ENCODE data around the gene TMEM150B.
A peak's percentile ranks its signal among the peaks of the same experiment; 100 is the strongest.
"Not testable (repeated sequence)": the region's sequence is repeated elsewhere in the genome, so short reads cannot be mapped to it uniquely, and the experiment has no call there.

The TMEM150B gene

DNA sequence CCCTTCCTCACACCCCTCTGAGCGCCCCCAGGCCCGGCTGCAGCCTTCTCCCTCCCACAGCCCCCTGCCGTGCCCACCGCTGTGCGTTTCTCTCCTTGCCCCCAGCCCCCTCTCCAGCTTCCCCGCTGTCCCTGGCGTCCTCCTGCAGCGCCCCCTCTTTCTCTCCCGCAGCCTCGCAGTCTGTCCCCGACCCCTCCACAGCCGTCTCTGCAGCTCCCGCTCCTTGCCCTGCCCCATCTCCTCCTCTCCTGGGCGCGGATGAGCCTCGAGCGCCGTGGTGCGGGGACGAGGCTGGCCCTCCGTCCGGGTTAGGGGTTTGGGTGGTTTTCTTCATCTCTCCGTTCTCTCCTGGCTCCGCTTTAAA, 15.6 kb upstream of the TMEM150B start:
- peak overlapping the region; percentile 92 for H3K4me3 ChIP-seq (ENCODE audit: low read length)
- peaks cover 10% of the 10 kb centered on the region for H3K36me3 ChIP-seq (ENCODE audit: control insufficient read depth, insufficient read depth, low read length)
- H3K27me3 ChIP-seq (ENCODE audit: control insufficient read depth, insufficient read depth, low read length): no peaks in the 10 kb centered on the region
- H3K4me1 ChIP-seq (ENCODE audit: control insufficient read depth, insufficient read depth, low read length): peaks cover 2% of the 10 kb centered on the region
- H3K27ac ChIP-seq (ENCODE audit: low read depth, low read length): no peak overlapping the region
- H3K9ac ChIP-seq (ENCODE audit: low read length): peak overlapping the region; percentile 96

DNA sequence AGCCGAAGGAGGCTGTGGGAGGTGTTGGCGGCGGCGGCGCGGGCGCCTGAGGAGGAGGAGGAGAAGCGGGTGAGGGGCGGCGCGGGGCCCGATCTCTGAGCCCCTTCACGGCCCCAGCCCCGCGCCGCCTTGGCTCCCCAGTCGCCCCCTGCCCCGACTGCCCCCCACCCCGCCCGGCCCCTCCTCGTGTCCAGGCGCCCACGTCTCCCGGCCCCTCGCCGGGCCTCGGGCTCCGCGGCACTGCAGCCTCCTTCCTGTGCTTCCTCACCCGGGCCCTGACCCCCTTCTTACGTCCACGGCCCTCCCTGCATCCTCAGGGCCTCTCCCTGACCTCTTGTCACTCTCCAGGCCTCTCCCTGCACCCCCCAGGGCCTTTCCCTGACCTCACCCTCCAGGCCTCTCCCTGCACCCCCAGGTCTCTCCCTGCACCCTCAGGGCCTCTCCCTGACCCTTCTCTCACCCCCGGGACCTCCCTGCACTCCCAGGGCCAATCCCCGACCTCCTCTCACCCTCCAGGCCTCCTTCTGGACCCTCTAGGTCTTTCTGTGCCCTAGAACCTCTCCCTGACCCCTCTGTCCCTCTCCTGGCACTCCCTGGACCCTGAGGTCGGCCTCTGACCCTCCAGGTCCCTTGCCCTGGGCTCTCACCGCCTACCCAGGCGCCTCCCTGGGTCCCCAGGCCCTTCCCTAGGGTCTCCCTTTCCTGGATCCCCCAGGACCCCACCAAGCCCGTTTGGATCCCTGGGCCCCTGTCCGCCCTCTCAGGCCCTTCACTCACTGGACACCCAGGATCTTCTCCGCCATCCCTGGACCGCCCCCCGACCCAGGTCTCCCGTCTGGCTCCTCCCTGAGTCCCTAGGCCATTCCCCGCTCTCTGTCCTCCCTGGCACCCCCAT, 15.0 kb upstream of the TMEM150B start:
- no peaks in the 10 kb centered on the region for H3K27me3 ChIP-seq (ENCODE audit: control insufficient read depth, insufficient read depth, low read length)
- peak overlapping the region; percentile 96 for H3K9ac ChIP-seq (ENCODE audit: low read length)
- H3K4me3 ChIP-seq (ENCODE audit: low read length): peak overlapping the region; percentile 92
- peaks cover 2% of the 10 kb centered on the region for H3K4me1 ChIP-seq (ENCODE audit: control insufficient read depth, insufficient read depth, low read length)
- peak overlapping the region; percentile 84 for H3K27ac ChIP-seq (ENCODE audit: low read depth, low read length)
- peaks cover 10% of the 10 kb centered on the region for H3K36me3 ChIP-seq (ENCODE audit: control insufficient read depth, insufficient read depth, low read length)

DNA sequence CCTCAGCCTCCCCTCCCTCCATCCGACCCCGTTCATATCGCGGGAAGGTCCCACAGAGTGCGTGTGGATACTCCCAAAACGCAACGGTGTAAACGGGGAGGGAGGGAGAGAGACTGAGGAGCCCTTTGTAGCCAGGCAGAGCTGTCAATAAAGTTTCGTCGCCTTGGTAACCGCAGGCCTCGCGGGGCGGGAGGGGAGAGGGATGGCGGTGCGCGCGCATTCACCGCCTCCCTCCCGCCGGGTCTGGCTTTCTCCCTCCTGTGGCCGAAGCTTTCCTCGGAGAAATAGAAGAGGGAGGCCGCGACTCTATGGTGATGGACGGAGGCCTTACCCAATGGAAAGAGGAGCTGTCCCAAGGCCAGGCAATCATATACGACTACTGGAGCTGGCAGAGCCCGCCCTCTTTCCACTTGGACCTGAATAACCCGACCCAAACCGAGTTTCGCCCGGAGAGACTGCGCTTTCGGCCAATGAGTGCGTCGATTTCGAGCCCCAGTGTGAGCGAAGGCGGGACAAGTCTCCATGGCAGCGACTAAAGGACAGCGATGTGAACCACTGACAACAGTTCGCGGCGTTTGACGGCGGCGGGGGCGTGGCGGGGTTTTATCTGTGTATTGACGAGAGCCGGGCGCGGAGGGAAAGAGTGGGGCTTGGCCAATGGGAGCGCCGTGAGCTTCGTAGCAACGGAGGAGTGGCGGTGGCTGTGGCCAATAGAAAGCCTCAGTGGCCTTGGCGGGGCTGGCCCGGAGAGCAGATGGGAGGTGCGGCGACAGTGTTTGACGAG, 14.2 kb upstream of the TMEM150B start, which contains the start of gene KMT5C:
Gene KMT5C (plus strand): TSS at position 772 of the 784 bp plus-strand sequence. CDS start 2,061 bp downstream, outside the sequence.
- peak within 1 kb of the TSS; percentile 92 for H3K4me3 ChIP-seq (ENCODE audit: low read length)
- H3K27me3 ChIP-seq (ENCODE audit: control insufficient read depth, insufficient read depth, low read length): no peaks in the 10 kb centered on the region
- H3K27ac ChIP-seq (ENCODE audit: low read depth, low read length): peak within 1 kb of the TSS; percentile 95
- peak within 1 kb of the TSS; percentile 96 for H3K9ac ChIP-seq (ENCODE audit: low read length)
- H3K36me3 ChIP-seq (ENCODE audit: control insufficient read depth, insufficient read depth, low read length): peaks cover 10% of the 10 kb centered on the region
- H3K4me1 ChIP-seq (ENCODE audit: control insufficient read depth, insufficient read depth, low read length): peaks cover 2% of the 10 kb centered on the region

- no peaks in the 10 kb centered on the region for H3K36me3 ChIP-seq (ENCODE audit: control insufficient read depth, insufficient read depth, low read length)
- no peaks in the 10 kb centered on the region for H3K27me3 ChIP-seq (ENCODE audit: control insufficient read depth, insufficient read depth, low read length)
- H3K4me1 ChIP-seq (ENCODE audit: control insufficient read depth, insufficient read depth, low read length): peaks cover 2% of the 10 kb centered on the region
- no peak overlapping the region for H3K9ac ChIP-seq (ENCODE audit: low read length)
- H3K4me3 ChIP-seq (ENCODE audit: low read length): no peak overlapping the region
- no peak overlapping the region for H3K27ac ChIP-seq (ENCODE audit: low read depth, low read length)
Measured at GRCh38 chr19:55336101-55336500, 11.0 kb upstream of the TMEM150B start.

- H3K4me3 ChIP-seq (ENCODE audit: low read length): no peak overlapping the region
- H3K27ac ChIP-seq (ENCODE audit: low read depth, low read length): no peak overlapping the region
- H3K9ac ChIP-seq (ENCODE audit: low read length): no peak overlapping the region
- no peaks in the 10 kb centered on the region for H3K36me3 ChIP-seq (ENCODE audit: control insufficient read depth, insufficient read depth, low read length)
- H3K4me1 ChIP-seq (ENCODE audit: control insufficient read depth, insufficient read depth, low read length): peaks cover 2% of the 10 kb centered on the region
- H3K27me3 ChIP-seq (ENCODE audit: control insufficient read depth, insufficient read depth, low read length): no peaks in the 10 kb centered on the region
Measured at GRCh38 chr19:55333870-55334269, 8.7 kb upstream of the TMEM150B start.

DNA sequence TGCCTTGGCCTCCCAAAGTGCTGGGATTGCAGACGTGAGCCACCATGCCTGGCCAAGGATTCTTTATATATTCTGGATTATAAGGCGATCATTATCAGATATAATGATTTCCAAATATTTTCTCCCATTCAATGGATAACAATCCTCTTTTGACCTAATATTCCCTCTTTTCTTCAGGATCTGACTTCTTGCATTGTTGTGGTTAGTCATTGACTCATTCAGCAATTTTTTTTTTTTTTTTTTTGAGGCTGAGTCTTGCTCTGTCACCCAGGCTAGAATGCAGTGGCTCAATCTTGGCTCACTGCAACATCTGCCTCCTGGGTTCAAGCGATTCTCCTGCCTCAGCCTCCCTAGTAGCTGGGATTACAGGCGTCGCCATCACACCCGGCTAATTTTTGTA, 4.7 kb upstream of the TMEM150B start:
- not testable (repeated sequence) for H3K4me3 ChIP-seq (ENCODE audit: low read length)

GRCh38 chr19:55328774-55329318, 3.7 kb upstream of the TMEM150B start:
- H3K9ac ChIP-seq (ENCODE audit: low read length); H3K27me3 ChIP-seq (ENCODE audit: control insufficient read depth, insufficient read depth, low read length): not testable (repeated sequence)

More for the DNA sequence above, 4.7 kb upstream of the TMEM150B start:
- H3K27ac ChIP-seq (ENCODE audit: low read depth, low read length); H3K36me3 ChIP-seq (ENCODE audit: control insufficient read depth, insufficient read depth, low read length); H3K9ac ChIP-seq (ENCODE audit: low read length); H3K27me3 ChIP-seq (ENCODE audit: control insufficient read depth, insufficient read depth, low read length); H3K4me1 ChIP-seq (ENCODE audit: control insufficient read depth, insufficient read depth, low read length): not testable (repeated sequence)

DNA sequence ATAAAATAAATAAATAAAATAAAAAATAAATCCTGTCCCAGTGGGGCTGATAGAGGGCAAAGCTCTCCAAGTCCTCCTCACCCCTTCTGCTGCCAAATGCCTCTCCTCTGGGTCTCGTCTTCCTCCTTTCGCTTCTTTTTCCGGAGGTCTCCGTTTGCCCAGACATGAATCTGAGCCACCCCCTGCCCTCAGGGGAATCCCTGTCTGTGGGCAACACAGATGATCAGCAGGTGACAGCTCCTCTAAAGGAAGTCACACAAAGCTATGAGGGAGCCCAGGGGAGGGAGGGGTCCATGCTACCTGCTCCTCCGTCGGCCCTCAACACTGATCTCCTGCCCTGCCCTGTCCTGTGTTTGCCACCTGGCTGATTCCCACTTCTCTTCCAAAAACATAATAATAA, 479 bp downstream of the TMEM150B start:
- H3K27me3 ChIP-seq (ENCODE audit: control insufficient read depth, insufficient read depth, low read length): peaks cover 4% of the 10 kb centered on the region
- H3K4me1 ChIP-seq (ENCODE audit: control insufficient read depth, insufficient read depth, low read length): no peaks in the 10 kb centered on the region
- H3K27ac ChIP-seq (ENCODE audit: low read depth, low read length): no peak overlapping the region
- H3K9ac ChIP-seq (ENCODE audit: low read length): no peak overlapping the region
- no peaks in the 10 kb centered on the region for H3K36me3 ChIP-seq (ENCODE audit: control insufficient read depth, insufficient read depth, low read length)
- no peak overlapping the region for H3K4me3 ChIP-seq (ENCODE audit: low read length)

More at GRCh38 chr19:55328774-55329318, 3.7 kb upstream of the TMEM150B start:
- not testable (repeated sequence) for H3K4me1 ChIP-seq (ENCODE audit: control insufficient read depth, insufficient read depth, low read length); H3K36me3 ChIP-seq (ENCODE audit: control insufficient read depth, insufficient read depth, low read length); H3K27ac ChIP-seq (ENCODE audit: low read depth, low read length); H3K4me3 ChIP-seq (ENCODE audit: low read length)

- Histone ChIP-seq H3K4me3 (ENCODE audit: low read length) (no peak overlapping the region), H3K27me3 (ENCODE audit: control insufficient read depth, insufficient read depth, low read length) (peaks cover 4% of the 10 kb centered on the region), H3K4me1 (ENCODE audit: control insufficient read depth, insufficient read depth, low read length) (no peaks in the 10 kb centered on the region), H3K36me3 (ENCODE audit: control insufficient read depth, insufficient read depth, low read length) (no peaks in the 10 kb centered on the region), H3K9ac (ENCODE audit: low read length) (no peak overlapping the region), H3K27ac (ENCODE audit: low read depth, low read length) (no peak overlapping the region)
Measured at GRCh38 chr19:55322204-55322885, 2.8 kb downstream of the TMEM150B start.

GRCh38 chr19:55321466-55322137, 3.5 kb downstream of the TMEM150B start:
- Histone ChIP-seq H3K4me3 (ENCODE audit: low read length) (no peak overlapping the region), H3K27ac (ENCODE audit: low read depth, low read length) (no peak overlapping the region), H3K36me3 (ENCODE audit: control insufficient read depth, insufficient read depth, low read length) (no peaks in the 10 kb centered on the region), H3K4me1 (ENCODE audit: control insufficient read depth, insufficient read depth, low read length) (no peaks in the 10 kb centered on the region), H3K9ac (ENCODE audit: low read length) (no peak overlapping the region), H3K27me3 (ENCODE audit: control insufficient read depth, insufficient read depth, low read length) (peaks cover 4% of the 10 kb centered on the region)

- H3K9ac ChIP-seq (ENCODE audit: low read length): no peak overlapping the region
- no peaks in the 10 kb centered on the region for H3K4me1 ChIP-seq (ENCODE audit: control insufficient read depth, insufficient read depth, low read length)
- H3K27me3 ChIP-seq (ENCODE audit: control insufficient read depth, insufficient read depth, low read length): peaks cover 4% of the 10 kb centered on the region
- H3K27ac ChIP-seq (ENCODE audit: low read depth, low read length): no peak overlapping the region
- H3K4me3 ChIP-seq (ENCODE audit: low read length): no peak overlapping the region
- H3K36me3 ChIP-seq (ENCODE audit: control insufficient read depth, insufficient read depth, low read length): no peaks in the 10 kb centered on the region
Measured at GRCh38 chr19:55320844-55321419, 4.2 kb downstream of the TMEM150B start.
